Astrocyte of the spinal cord (primary cell): ENCODE measurements around the gene PRSS27.
A peak's percentile ranks its signal among the peaks of the same experiment; 100 is the strongest.

Source experiments
- DNase-seq: peaks from one replicate; pipeline ENCODE4 v3.0.0; 2011; ENCODE audit warnings: low read depth, low spot score
- H3K4me3 ChIP-seq: 2 replicates; pipeline ENCODE4 v1.5.1; 2011; ENCODE audit warnings: low read depth, mild to moderate bottlenecking, low read length, moderate library complexity
- in situ Hi-C: cut with HindIII; loops from 2 replicates; pipeline ENCODE4 v1.10.0; 2017; ENCODE audit warnings: low sequenced_read_pairs
- TF ChIP-seq, protein P1 (sequence below): IDR thresholded peaks from 2 replicates; pipeline ENCODE4 v1.5.1; 2012; ENCODE audit warnings: low read depth, mild to moderate bottlenecking, low read length, inconsistent platforms

Gene PRSS27

DNA sequence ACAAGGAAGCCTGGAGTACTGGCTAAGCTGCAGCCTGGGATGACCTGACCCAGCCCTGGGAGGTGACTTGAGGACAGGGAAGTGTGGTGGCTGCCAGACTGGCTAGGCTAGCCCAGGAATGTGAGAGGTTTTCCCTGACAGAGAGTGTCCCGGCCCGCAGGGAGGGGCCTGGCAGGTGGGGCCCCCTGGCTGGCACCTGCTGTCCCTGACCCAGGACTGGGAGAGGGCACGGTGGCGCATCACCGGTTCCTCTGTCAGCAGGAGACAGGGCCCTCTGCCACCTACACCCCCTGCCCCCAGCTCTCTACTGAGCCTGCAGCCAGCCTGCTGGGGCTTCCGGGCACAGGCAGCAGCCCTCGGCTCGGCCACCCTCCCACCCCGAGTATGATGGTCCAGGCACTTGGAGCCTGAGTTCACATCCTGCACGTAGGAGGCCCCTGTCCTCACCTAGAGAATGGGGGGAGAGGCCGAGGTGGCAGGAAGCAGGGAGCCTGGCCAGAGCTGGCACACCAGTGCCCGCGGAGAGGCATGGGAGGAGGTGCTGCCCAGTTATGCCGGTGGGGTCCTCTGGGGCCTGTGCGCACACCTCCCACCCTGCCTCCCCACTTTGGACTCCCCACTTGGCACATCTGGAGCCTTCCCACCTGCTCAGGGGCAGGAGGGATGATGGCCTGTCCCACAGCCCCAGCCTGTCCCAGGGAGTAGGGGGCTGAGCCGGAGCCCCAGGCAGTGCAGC, 528 bp downstream of the PRSS27 start:
- TF ChIP-seq, protein P1, sequence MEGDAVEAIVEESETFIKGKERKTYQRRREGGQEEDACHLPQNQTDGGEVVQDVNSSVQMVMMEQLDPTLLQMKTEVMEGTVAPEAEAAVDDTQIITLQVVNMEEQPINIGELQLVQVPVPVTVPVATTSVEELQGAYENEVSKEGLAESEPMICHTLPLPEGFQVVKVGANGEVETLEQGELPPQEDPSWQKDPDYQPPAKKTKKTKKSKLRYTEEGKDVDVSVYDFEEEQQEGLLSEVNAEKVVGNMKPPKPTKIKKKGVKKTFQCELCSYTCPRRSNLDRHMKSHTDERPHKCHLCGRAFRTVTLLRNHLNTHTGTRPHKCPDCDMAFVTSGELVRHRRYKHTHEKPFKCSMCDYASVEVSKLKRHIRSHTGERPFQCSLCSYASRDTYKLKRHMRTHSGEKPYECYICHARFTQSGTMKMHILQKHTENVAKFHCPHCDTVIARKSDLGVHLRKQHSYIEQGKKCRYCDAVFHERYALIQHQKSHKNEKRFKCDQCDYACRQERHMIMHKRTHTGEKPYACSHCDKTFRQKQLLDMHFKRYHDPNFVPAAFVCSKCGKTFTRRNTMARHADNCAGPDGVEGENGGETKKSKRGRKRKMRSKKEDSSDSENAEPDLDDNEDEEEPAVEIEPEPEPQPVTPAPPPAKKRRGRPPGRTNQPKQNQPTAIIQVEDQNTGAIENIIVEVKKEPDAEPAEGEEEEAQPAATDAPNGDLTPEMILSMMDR: no peak
- no peak for DNase-seq
- in situ Hi-C loops: no loop called here
- no peak overlapping the region for H3K4me3 ChIP-seq

GRCh38 chr16:2717383-2718263, 2.4 kb downstream of the PRSS27 start:
- H3K4me3 ChIP-seq: no peak overlapping the region
- in situ Hi-C loops: no loop called here
- DNase-seq: no peak
- TF ChIP-seq, protein P1: no peak

- in situ Hi-C loops: no loop called here
- TF ChIP-seq, protein P1: no peak
- no peak overlapping the region for H3K4me3 ChIP-seq
- no peak for DNase-seq
Measured at GRCh38 chr16:2716948-2717347, 3.1 kb downstream of the PRSS27 start.

DNA sequence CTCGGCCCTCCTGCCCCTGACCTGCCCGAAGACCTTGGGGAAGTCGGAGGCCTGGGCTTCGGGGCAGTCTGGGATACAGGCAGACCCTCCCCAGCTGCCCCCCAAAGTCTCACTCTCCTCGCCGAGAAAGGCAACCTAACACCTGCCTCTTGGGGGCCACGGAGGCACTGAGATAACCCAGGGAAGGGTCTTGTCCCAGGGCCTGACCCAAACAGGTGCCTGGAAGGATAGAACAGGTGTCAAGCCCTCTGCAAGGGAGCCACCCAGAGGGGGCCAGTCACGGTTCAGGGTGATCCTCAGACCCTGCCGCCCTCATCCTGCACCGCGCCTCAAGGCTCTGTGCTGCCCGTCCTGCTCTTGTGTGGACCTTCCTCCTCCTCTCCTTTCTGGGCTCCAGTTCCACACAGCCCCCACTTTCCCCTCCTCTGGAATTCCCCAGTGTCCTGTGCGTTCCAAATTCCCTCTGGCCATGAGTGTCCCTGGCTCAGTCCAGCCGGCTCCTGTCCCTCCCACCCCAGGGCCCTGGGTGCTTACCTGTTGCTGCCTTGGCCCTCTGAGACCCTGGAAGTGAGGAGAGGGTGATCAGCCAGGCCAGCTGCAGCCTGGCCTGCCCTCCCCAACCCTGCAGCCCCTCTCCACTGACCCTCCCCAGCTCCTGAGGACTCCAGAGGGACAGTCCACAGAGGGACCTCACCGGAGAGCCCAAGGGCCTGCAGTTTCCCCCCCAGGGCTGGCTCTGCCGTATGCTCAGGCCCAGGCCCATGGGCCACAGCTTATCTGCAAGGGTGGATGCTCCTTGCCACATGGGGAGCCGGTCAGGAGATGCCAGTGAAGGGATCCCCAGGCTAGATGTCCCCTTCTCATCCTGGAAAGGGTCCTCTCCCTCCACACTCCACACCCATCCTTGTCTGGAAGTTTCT, 3.8 kb downstream of the PRSS27 start:
- H3K4me3 ChIP-seq: no peak overlapping the region
- in situ Hi-C loops: no loop called here
- TF ChIP-seq, protein P1: no peak
- no peak for DNase-seq

- no peak overlapping the region for H3K4me3 ChIP-seq
- in situ Hi-C loops: no loop called here
- DNase-seq: peak; percentile 38
- TF ChIP-seq, protein P1: no peak
Measured at GRCh38 chr16:2715519-2715918, 4.5 kb downstream of the PRSS27 start.

DNA sequence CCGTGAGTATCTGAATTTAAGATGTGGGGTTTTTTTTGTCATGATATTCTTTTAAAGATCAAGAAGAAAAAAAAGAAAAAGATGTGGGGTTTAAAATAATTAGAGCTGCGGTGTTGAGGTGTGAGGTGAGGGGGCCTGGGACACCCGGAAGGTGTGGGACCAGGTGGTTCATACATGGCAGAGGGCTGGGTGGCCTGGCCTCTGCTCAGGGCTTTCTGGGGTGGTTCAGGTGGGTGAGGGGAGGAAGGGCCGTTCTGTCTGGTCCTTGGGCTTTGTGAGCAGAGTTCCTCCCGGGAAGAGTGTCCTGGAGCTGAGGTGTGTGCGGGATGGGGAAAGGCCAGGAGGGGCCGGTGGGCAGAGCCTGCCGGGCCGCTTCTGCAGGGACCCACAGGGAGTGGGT, 5.0 kb downstream of the PRSS27 start:
- DNase-seq: no peak
- in situ Hi-C loops: no loop called here
- TF ChIP-seq, protein P1: no peak
- no peak overlapping the region for H3K4me3 ChIP-seq
